GM12872 (cell line): ENCODE data around the gene SYNPO2.

Experiments used
- CTCF ChIP-seq: IDR thresholded peaks from 3 replicates; pipeline ENCODE4 v1.5.1; 2011; ENCODE audit warnings: low read depth, mild to moderate bottlenecking, low read length, moderate library complexity; ENCODE audit not compliant: insufficient read depth

The SYNPO2 gene

GRCh38 chr4:119025420-119025819 lies 136.8 kb downstream of the SYNPO2 start:
- TF ChIP-seq CTCF, result no peak

GRCh38 chr4:119025916-119026661 lies 137.4 kb downstream of the SYNPO2 start:
- no peak for TF ChIP-seq CTCF

GRCh38 chr4:119026662-119027444 lies 138.2 kb downstream of the SYNPO2 start:
- no peak for TF ChIP-seq CTCF

GRCh38 chr4:119027811-119028210 lies 139.2 kb downstream of the SYNPO2 start:
- TF ChIP-seq CTCF, result no peak

GRCh38 chr4:119028296-119028695 lies 139.6 kb downstream of the SYNPO2 start:
- TF ChIP-seq CTCF, result no peak

- TF ChIP-seq CTCF, result no peak
Observed at GRCh38 chr4:119029847-119030535, 141.3 kb downstream of the SYNPO2 start.

- TF ChIP-seq CTCF, result no peak
Observed at GRCh38 chr4:119030536-119030890, 141.9 kb downstream of the SYNPO2 start.
